ENCODE results near the gene STMND1. TPM values are rescaled to one million over a fixed set of nuclear protein-coding genes. Genes with fewer than 3 reads are reported as not detected.

Gene STMND1
- total and polyA plus RNA-seq, 2 donors (not counting 1 experiment from before 2014, with no cell fraction given), result not detected

GRCh38 chr6:17116117-17116440 lies 14.2 kb downstream of the STMND1 start:
- Mint-ChIP-seq H3K4me1 (no peaks in the 10 kb centered on the region), H3K9me3 (ENCODE audit: insufficient read depth) (peaks cover 3% of the 10 kb centered on the region), H3K4me3 (no peak overlapping the region), H3K27me3 (peaks cover 3% of the 10 kb centered on the region), H3K27ac (no peak overlapping the region)
- Histone ChIP-seq H3K36me3 (replicated peaks in 1 of 2; ENCODE audit: control extremely low read depth in 1 of 2, control insufficient read depth in 1 of 2, extremely low read depth in 1 of 2, insufficient read depth in 2 of 2, low read length in 1 of 2) (no peaks in the 10 kb centered on the region), H3K4me1 (ENCODE audit: control insufficient read depth in 2 of 2, insufficient read depth in 2 of 2, low read length in 2 of 2) (no peaks in the 10 kb centered on the region), H3K4me2 (replicated peaks; ENCODE audit: low read depth, low read length, poor library complexity, severe bottlenecking) (no peak overlapping the region), H3K4me3 (ENCODE audit: control extremely low read depth in 1 of 5, extremely low read depth in 1 of 5, insufficient read depth in 1 of 5, low read depth in 2 of 5, low read length in 4 of 5) (no peak overlapping the region), H3K9ac (ENCODE audit: low read length) (no peak overlapping the region), H3K9me3 (ENCODE audit: control extremely low read depth in 1 of 3, control insufficient read depth in 2 of 3, insufficient read depth in 1 of 3, low read length in 2 of 3) (no peaks in the 10 kb centered on the region), H3K27ac (ENCODE audit: low read length in 2 of 2) (no peak overlapping the region), H3K79me2 (ENCODE audit: control insufficient read depth, insufficient read depth, low read length) (no peaks in the 10 kb centered on the region), H3K27me3 (replicated peaks in 1 of 4; ENCODE audit: control extremely low read depth in 1 of 4, control insufficient read depth in 3 of 4, insufficient read depth in 4 of 4, low read length in 3 of 4) (no peaks in the 10 kb centered on the region), H4K20me1 (ENCODE audit: control insufficient read depth, insufficient read depth, low read length, poor library complexity, severe bottlenecking) (no peaks in the 10 kb centered on the region), H2AFZ (ENCODE audit: insufficient read depth, low read depth, low read length, poor library complexity, severe bottlenecking) (no peak overlapping the region)
- intact Hi-C loops (cut with micrococcal nuclease), result no loop called here
- no peak for DNase-seq
- ChIA-PET CTCF (no interaction called here), POLR2A (no interaction called here)
- no peak for ATAC-seq (ENCODE audit: low read depth)
- 50% methylated on average over 2 of the region's 2 CpGs for WGBS (ENCODE audit: insufficient coverage)
- TF ChIP-seq EZH2 (IDR thresholded peaks at IDR 0.05; ENCODE audit: borderline replicate concordance, insufficient read depth, low read depth, low read length, poor library complexity, severe bottlenecking) (no peak), CTCF (IDR thresholded peaks at IDR 0.05) (no peak)

GRCh38 chr6:17120019-17120418 lies 18.2 kb downstream of the STMND1 start:
- no peak overlapping the region for H3K9ac ChIP-seq (ENCODE audit: low read length)
- ChIA-PET POLR2A (no interaction called here), CTCF (no interaction called here)
- no peak for ATAC-seq (ENCODE audit: low read depth)
- H3K27ac ChIP-seq (ENCODE audit: low read length in 2 of 2), result no peak overlapping the region
- no peak overlapping the region for H2AFZ ChIP-seq (ENCODE audit: insufficient read depth, low read depth, low read length, poor library complexity, severe bottlenecking)
- no peaks in the 10 kb centered on the region for H3K4me1 ChIP-seq (ENCODE audit: control insufficient read depth in 2 of 2, insufficient read depth in 2 of 2, low read length in 2 of 2)
- H3K79me2 ChIP-seq (ENCODE audit: control insufficient read depth, insufficient read depth, low read length), result no peaks in the 10 kb centered on the region
- H3K4me3 Mint-ChIP-seq, result no peak overlapping the region
- H3K9me3 ChIP-seq (ENCODE audit: control extremely low read depth in 1 of 3, control insufficient read depth in 2 of 3, insufficient read depth in 1 of 3, low read length in 2 of 3), result peaks cover 0 to 2% (median 0%) of the 10 kb centered on the region in 3 donors
- 100% methylated on average over 2 of the region's 6 CpGs for WGBS (ENCODE audit: insufficient coverage)
- H3K4me3 ChIP-seq (ENCODE audit: control extremely low read depth in 1 of 5, extremely low read depth in 1 of 5, insufficient read depth in 1 of 5, low read depth in 2 of 5, low read length in 4 of 5), result no peak overlapping the region
- intact Hi-C loops (cut with micrococcal nuclease), result no loop called here
- peaks cover 0 to 3% (median under 1%) of the 10 kb centered on the region in 4 experiments for H3K27me3 ChIP-seq (replicated peaks in 1 of 4; ENCODE audit: control extremely low read depth in 1 of 4, control insufficient read depth in 3 of 4, insufficient read depth in 4 of 4, low read length in 3 of 4)
- no peak overlapping the region for H3K4me2 ChIP-seq (replicated peaks; ENCODE audit: low read depth, low read length, poor library complexity, severe bottlenecking)
- H4K20me1 ChIP-seq (ENCODE audit: control insufficient read depth, insufficient read depth, low read length, poor library complexity, severe bottlenecking), result no peaks in the 10 kb centered on the region
- no peaks in the 10 kb centered on the region for H3K4me1 Mint-ChIP-seq
- no peak overlapping the region for H3K27ac Mint-ChIP-seq
- peaks cover 11% of the 10 kb centered on the region for H3K27me3 Mint-ChIP-seq
- no peak for TF ChIP-seq EZH2 (IDR thresholded peaks at IDR 0.05; ENCODE audit: borderline replicate concordance, insufficient read depth, low read depth, low read length, poor library complexity, severe bottlenecking)
- no peak for TF ChIP-seq CTCF (IDR thresholded peaks at IDR 0.05)
- no peaks in the 10 kb centered on the region for H3K9me3 Mint-ChIP-seq (ENCODE audit: insufficient read depth)
- no peak for DNase-seq
- H3K36me3 ChIP-seq (replicated peaks in 1 of 2; ENCODE audit: control extremely low read depth in 1 of 2, control insufficient read depth in 1 of 2, extremely low read depth in 1 of 2, insufficient read depth in 2 of 2, low read length in 1 of 2), result no peaks in the 10 kb centered on the region

Data from B cell (primary cell).